Neural cell (in vitro differentiated cells): Measurements from ENCODE around the gene RMI2. TPM values are rescaled to one million over a fixed set of nuclear protein-coding genes. Genes with fewer than 3 reads are reported as not detected.

Experiments
- H2AFZ ChIP-seq: fragments of 200-600, 300-800 bp; sonication (generic), shearing (Covaris generic); 2 replicates; pipeline ENCODE4 v1.6.0; 2014; ENCODE audit warnings: low read depth, mild to moderate bottlenecking, antibody characterized with exemption, low read length, moderate library complexity
- H3F3A ChIP-seq: fragments of 200-600 bp; shearing (Covaris generic); 2 replicates; pipeline ENCODE4 v1.6.1; 2016; ENCODE audit warnings: mild to moderate bottlenecking, moderate library complexity, mixed read lengths, antibody characterized with exemption, low read length; ENCODE audit not compliant: insufficient read depth, poor library complexity, severe bottlenecking
- H3K27ac ChIP-seq: fragments of 200-600, 300-800 bp; sonication (generic), shearing (Covaris generic); 2 replicates; pipeline ENCODE4 v1.5.1; 2014; ENCODE audit warnings: mild to moderate bottlenecking, low read length, moderate library complexity
- H3K27me3 ChIP-seq: fragments of 300-800, 200-600 bp; sonication (generic), shearing (Covaris generic); 2 replicates; pipeline ENCODE4 v1.6.0; 2014; ENCODE audit warnings: mild to moderate bottlenecking, low read depth, low read length, moderate library complexity; ENCODE audit not compliant: insufficient read depth
- H3K36me3 ChIP-seq: fragments of 300-800, 200-600 bp; sonication (generic), shearing (Covaris generic); 2 replicates; pipeline ENCODE4 v1.5.1; 2014; ENCODE audit warnings: mild to moderate bottlenecking, antibody characterized with exemption, low read length, moderate library complexity; ENCODE audit not compliant: insufficient read depth
- H3K4me2 ChIP-seq: fragments of 300-800, 200-600 bp; sonication (generic), shearing (Covaris generic); 2 replicates; pipeline ENCODE4 v1.6.0; 2014; ENCODE audit warnings: mild to moderate bottlenecking, low read length
- H3K4me3 ChIP-seq: fragments of 300-800, 200-600 bp; sonication (generic), shearing (Covaris generic); 2 replicates; pipeline ENCODE4 v1.5.1; 2014; ENCODE audit warnings: mild to moderate bottlenecking, low read length, moderate library complexity
- H3K79me2 ChIP-seq: fragments of 200-600 bp; shearing (Covaris generic); replicated peaks from 2 replicates; pipeline ENCODE4 v1.6.0; 2014; ENCODE audit warnings: mild to moderate bottlenecking, low read length, moderate library complexity; ENCODE audit not compliant: insufficient read depth
- H3K9ac ChIP-seq: fragments of 300-800, 200-600 bp; sonication (generic), shearing (Covaris generic); 2 replicates; pipeline ENCODE4 v1.6.1; 2016; ENCODE audit warnings: mild to moderate bottlenecking, low read length, mixed read lengths
- H3K9me2 ChIP-seq: fragments of 200-600 bp; shearing (Covaris generic); 2 replicates; pipeline ENCODE4 v1.6.1; 2016; ENCODE audit warnings: mild to moderate bottlenecking, low read length, mixed read lengths; ENCODE audit not compliant: insufficient read depth
- H3K9me3 ChIP-seq: fragments of 200-600, 300-800 bp; sonication (generic), shearing (Covaris generic); 2 replicates; pipeline ENCODE4 v1.6.1; 2016; ENCODE audit warnings: mild to moderate bottlenecking, mixed run types, low read length, moderate library complexity, mixed read lengths
- H4K20me1 ChIP-seq: fragments of 200-600 bp; shearing (Covaris generic); 2 replicates; pipeline ENCODE4 v1.6.1; 2016; ENCODE audit warnings: mild to moderate bottlenecking, mixed run types; ENCODE audit not compliant: insufficient read depth
- CTCF ChIP-seq: fragments of 450-650 bp; IDR thresholded peaks from 2 replicates; pipeline ENCODE4 v1.5.1; 2014; ENCODE audit warnings: antibody characterized with exemption, mild to moderate bottlenecking, moderate library complexity; ENCODE audit not compliant: poor library complexity, severe bottlenecking
- EP300 ChIP-seq: fragments of 450-650 bp; conservative IDR thresholded peaks from 2 replicates; pipeline ENCODE4 v1.6.1; 2014; ENCODE audit warnings: antibody characterized with exemption, mild to moderate bottlenecking, moderate library complexity; ENCODE audit not compliant: poor library complexity, severe bottlenecking
- EZH2 ChIP-seq: fragments of 200-600, 300-800 bp; shearing (Covaris generic), sonication (generic); IDR thresholded peaks from 2 replicates; pipeline ENCODE4 v1.6.1; 2014; ENCODE audit warnings: antibody characterized with exemption, low read length, borderline replicate concordance, mild to moderate bottlenecking; ENCODE audit not compliant: insufficient read depth, poor library complexity, severe bottlenecking
- MXI1 ChIP-seq: fragments of 450-650 bp; conservative IDR thresholded peaks from 2 replicates; pipeline ENCODE4 v1.6.1; 2014; ENCODE audit warnings: antibody characterized with exemption, mild to moderate bottlenecking; ENCODE audit not compliant: poor library complexity, severe bottlenecking
- POLR2AphosphoS5 ChIP-seq: IDR thresholded peaks from 2 replicates; pipeline ENCODE4 v1.6.1; 2012
- RAD21 ChIP-seq: fragments of 450-650 bp; conservative IDR thresholded peaks from 2 replicates; pipeline ENCODE4 v1.6.1; 2014; ENCODE audit warnings: antibody characterized with exemption, mild to moderate bottlenecking, moderate library complexity
- REST ChIP-seq: IDR thresholded peaks from 2 replicates; pipeline ENCODE4 v1.6.1; 2012; ENCODE audit warnings: borderline replicate concordance
- SMC3 ChIP-seq: fragments of 450-650 bp; conservative IDR thresholded peaks from 2 replicates; pipeline ENCODE4 v1.6.1; 2014; ENCODE audit warnings: antibody characterized with exemption, mild to moderate bottlenecking, moderate library complexity; ENCODE audit not compliant: poor library complexity
- TAF1 ChIP-seq: IDR thresholded peaks from 2 replicates; pipeline ENCODE4 v1.6.1; 2012; ENCODE audit warnings: low read depth
- polyA plus RNA-seq: library from polyadenylated mRNA; depleted of rRNA; stranded (reverse); fragments of >200 nt; gene quantifications from 2 replicates; pipeline ENCODE4 v1.2.3, GENCODE V29; 2014

Gene RMI2
- polyA plus RNA-seq, 1 donor from 2014 or later: 0.48 TPM

DNA sequence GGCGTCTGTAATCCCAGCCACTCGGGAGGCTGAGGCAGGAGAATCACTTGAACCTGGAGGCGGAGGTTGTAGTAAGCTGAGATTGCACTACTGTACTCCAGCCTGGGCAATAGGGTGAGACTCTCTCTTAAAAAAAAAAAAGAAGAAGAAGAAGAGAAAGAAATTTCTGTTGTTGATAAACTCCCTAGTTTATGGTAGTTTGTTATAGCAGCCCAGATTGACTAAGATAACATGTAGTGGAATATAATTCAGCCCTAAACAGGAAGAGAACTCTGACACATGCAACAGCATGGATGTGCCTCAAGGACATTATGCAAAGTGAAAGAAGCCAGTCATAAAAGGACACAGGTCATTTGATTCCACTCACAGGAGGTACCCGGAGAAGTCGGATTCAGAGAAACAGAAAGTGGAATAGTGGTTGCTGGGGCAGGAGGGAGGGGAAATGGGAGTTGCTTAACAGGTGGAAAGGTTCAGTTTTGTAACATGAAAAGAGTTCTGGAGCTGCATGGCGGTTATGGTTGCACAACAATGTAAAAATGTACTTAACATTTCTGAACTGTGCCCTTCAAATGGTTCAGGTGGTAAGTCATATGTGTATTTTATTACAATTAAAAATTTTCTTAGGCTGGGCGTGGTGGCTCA is 38.1 kb upstream of the RMI2 start:
- Histone ChIP-seq H3K9ac (no peak overlapping the region), H3K36me3 (no peaks in the 10 kb centered on the region), H3K9me3 (no peaks in the 10 kb centered on the region), H3K27me3 (no peaks in the 10 kb centered on the region), H3K79me2 (no peaks in the 10 kb centered on the region), H3K4me3 (no peak overlapping the region), H2AFZ (no peak overlapping the region), H3K27ac (no peak overlapping the region), H4K20me1 (no peaks in the 10 kb centered on the region), H3K4me2 (no peak overlapping the region), H3K9me2 (no peaks in the 10 kb centered on the region), H3F3A (no peaks in the 10 kb centered on the region)
- no peak for TF ChIP-seq RAD21
- no peak for TF ChIP-seq POLR2AphosphoS5
- no peak for TF ChIP-seq REST
- TF ChIP-seq EP300: no peak

DNA sequence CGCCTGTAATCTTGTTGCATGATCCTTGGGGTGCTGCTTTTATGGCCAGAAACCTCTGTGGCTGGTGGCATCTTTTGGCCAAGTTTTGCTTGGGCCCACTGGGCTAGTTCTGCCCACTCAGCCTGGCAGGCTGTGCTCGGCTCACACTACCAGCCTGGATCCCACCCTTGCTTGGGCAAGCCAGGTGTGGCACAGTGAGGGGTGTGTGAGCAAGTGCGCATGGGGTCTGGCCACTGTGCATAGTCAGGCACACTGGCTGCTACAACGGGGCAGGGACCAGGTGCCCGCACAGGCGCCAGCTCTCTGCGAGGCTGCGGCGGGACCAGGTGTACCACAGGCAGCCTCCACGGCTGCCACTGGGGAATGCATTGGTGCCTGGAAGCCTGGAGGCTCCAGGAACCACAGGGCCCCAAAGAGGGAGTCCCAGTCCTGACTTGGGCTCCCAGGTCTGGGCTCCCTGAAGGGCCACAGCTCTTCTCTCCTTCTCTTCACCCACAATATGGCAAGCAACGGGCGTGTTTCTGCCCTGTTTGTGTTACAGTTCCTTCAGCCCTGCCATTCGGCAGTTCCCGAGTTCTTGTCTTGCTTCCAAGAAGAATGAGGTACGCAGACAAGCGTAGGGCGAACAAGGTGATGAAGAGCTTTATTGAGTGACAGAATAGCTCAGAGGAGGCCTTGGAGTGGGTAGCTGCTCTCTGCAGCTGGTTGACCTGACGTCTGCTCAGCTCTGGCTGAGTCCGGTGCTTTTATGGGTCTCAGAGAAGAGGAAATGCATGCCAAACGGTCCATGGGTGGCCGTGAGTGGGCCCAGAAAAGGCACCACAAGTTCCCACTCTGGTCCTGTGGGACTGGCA is 37.4 kb upstream of the RMI2 start:
- Histone ChIP-seq H3F3A (no peaks in the 10 kb centered on the region), H4K20me1 (no peaks in the 10 kb centered on the region), H3K4me3 (no peak overlapping the region), H3K27me3 (no peaks in the 10 kb centered on the region), H3K9ac (no peak overlapping the region), H3K27ac (no peak overlapping the region), H3K9me2 (no peaks in the 10 kb centered on the region), H2AFZ (no peak overlapping the region), H3K9me3 (no peaks in the 10 kb centered on the region), H3K36me3 (no peaks in the 10 kb centered on the region), H3K4me2 (no peak overlapping the region), H3K79me2 (no peaks in the 10 kb centered on the region)
- TF ChIP-seq REST: no peak
- no peak for TF ChIP-seq SMC3
- TF ChIP-seq POLR2AphosphoS5: no peak
- no peak for TF ChIP-seq EZH2
- TF ChIP-seq MXI1: no peak
- TF ChIP-seq CTCF: no peak
- TF ChIP-seq RAD21: no peak
- TF ChIP-seq EP300: no peak
- no peak for TF ChIP-seq TAF1
